ENCODE results near the gene BANP. TPM values are rescaled to one million over a fixed set of nuclear protein-coding genes. Genes with fewer than 3 reads are reported as not detected.

The BANP gene
- total RNA-seq, 1 donor: 25.9 TPM

DNA sequence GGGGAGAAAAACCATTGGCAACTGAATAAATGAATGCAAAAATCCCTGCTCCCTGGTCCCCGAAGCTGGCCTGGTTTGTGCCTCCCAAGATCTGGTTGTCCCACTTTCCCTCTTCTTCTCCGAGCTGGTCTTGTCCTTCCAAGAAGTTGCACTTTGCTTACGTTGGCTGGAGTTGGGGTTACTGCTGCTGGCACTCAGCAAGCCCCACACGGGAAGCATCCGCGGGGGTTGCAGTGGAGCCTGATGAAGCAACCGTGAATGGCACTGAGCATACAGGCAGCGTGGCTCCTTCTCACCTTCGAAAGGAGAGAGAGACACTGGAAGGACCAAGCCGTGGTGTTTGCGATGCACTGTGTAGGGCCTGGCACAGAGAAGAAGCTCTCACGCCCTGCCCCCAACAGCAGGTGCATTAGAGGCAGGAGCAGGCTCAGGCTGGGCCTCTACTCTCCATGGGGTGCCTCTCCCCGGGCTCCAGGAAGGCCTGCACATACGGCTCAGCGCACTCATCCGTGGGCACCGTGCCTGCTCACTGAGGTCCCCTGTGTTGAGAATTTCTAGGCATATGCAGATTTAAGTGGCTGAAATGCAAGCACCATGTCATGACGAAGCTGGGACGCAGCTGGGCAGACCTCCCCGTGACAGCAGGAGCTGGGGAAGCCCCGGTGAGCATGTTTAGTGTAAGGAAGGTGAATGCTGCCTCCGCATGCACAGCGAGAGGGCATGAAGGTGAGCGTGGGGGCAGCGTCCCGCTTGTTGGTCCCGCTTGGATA, 27.0 kb upstream of the BANP start:
- TF ChIP-seq, protein P1, sequence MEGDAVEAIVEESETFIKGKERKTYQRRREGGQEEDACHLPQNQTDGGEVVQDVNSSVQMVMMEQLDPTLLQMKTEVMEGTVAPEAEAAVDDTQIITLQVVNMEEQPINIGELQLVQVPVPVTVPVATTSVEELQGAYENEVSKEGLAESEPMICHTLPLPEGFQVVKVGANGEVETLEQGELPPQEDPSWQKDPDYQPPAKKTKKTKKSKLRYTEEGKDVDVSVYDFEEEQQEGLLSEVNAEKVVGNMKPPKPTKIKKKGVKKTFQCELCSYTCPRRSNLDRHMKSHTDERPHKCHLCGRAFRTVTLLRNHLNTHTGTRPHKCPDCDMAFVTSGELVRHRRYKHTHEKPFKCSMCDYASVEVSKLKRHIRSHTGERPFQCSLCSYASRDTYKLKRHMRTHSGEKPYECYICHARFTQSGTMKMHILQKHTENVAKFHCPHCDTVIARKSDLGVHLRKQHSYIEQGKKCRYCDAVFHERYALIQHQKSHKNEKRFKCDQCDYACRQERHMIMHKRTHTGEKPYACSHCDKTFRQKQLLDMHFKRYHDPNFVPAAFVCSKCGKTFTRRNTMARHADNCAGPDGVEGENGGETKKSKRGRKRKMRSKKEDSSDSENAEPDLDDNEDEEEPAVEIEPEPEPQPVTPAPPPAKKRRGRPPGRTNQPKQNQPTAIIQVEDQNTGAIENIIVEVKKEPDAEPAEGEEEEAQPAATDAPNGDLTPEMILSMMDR (IDR thresholded peaks at IDR 0.05; ENCODE audit: insufficient read depth, low read depth, low read length): no peak
- no peak for DNase-seq (ENCODE audit: low read depth)
- no peak overlapping the region for H3K4me3 ChIP-seq (ENCODE audit: low read depth, low read length)

DNA sequence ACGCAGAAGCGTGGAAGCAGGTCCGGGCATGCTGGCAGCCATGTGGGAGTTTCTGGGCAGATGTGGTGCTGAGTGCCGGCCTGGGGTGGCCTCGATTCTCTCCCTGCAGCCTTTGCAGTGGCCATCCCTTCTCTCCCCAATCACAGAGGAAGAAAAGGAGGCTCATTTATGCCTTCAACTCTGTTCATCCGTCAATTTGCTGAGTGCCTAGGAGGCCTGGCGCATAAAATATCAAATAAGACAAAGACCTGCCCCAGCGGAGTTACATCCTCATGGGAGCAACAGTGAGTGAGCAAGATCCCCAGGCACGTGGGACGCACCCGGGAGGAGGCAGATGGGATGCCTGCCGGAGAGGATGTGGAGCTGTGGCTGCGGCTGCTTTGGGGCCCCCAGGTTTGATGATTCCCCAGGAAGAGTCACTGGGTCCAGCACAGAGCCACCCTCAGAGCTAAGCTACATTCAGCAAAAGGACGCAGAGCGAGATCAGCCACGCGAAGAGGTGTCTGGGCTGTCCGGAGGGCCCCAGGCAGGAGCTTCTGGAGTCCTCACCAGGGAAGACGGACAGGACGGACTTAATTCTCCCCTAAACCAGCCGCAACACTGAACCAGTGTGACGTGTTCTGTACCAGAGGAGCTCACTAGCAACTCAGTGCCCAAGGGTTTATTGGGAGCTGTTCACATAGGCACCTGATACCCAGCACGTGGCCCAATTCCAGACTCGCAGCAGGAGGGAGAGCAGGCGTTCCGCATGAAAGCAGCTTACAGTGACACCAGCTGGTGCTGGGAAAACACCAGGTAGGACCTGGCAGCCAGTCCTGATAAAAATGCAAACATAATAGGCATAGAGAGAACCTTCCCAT, 26.2 kb upstream of the BANP start:
- no peak for DNase-seq (ENCODE audit: low read depth)
- TF ChIP-seq, protein P1 (IDR thresholded peaks at IDR 0.05; ENCODE audit: insufficient read depth, low read depth, low read length): no peak
- H3K4me3 ChIP-seq (ENCODE audit: low read depth, low read length): no peak overlapping the region

DNA sequence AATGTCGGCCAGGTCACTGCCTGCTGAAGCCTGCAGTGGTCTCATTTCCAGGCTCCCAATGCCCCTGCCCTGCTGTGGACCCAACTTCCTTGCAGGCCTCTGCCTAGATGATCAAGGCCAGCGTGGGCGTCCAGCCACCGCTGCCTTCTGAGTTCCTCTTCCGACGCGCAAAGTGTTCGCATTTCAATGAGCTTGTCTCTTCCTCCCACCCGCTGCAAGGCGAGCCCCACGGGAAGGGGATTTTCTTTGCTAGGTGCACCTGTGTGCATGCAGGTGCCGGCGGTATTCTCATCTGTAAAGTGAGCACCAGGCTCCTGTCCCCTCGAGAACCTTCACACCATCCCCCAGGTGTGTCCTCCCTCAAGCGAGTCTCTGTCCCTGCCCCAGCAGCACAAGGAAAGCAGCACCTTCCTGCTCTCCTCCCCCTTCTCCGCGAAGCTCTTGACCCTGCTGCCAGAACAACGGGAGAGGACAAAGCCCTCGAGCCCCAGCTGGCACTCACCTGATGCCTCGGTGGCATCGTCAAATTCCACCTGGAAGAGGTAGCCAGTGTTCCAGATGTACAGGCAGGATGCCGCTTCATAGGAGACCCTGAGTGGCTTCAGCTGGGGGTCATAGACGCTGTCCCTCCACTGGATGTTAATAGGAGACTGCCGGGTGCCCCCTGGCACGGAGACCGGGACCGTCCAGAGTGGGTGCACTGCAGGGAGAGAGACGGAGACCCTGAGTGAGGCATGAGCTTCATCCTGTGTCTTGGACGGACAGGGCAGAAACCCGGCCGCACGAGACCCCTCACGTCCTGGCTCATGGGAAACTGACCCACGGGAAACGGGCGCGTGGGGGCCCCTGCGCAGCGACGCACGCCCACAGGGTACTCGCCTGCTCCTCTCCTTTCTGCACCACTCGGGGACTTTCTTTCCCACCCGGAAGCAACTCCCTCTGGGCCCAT, 24.7 kb upstream of the BANP start:
- no peak overlapping the region for H3K4me3 ChIP-seq (ENCODE audit: low read depth, low read length)
- no peak for DNase-seq (ENCODE audit: low read depth)
- TF ChIP-seq, protein P1 (IDR thresholded peaks at IDR 0.05; ENCODE audit: insufficient read depth, low read depth, low read length): no peak

DNA sequence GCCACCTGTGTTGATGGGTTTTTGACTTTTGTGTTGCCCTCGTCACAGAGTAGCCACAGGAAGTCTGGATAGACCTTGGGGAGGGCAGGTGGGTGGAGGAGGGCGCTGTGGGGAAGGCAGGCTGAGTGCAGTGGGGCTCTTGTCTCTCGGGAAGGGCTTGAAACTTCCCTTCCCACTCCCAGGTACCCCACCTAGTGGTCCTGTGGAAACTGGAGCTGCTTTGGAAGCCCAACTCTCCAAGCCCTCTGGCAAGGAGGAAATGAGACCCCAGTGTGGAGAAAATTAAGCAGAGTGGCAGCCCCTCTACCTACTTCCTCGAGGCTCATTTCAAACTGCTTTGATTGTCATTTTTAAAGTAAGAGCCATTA, 24.1 kb upstream of the BANP start:
- TF ChIP-seq, protein P1 (IDR thresholded peaks at IDR 0.05; ENCODE audit: insufficient read depth, low read depth, low read length): peak; percentile 9
- no peak for DNase-seq (ENCODE audit: low read depth)
- H3K4me3 ChIP-seq (ENCODE audit: low read depth, low read length): no peak overlapping the region

DNA sequence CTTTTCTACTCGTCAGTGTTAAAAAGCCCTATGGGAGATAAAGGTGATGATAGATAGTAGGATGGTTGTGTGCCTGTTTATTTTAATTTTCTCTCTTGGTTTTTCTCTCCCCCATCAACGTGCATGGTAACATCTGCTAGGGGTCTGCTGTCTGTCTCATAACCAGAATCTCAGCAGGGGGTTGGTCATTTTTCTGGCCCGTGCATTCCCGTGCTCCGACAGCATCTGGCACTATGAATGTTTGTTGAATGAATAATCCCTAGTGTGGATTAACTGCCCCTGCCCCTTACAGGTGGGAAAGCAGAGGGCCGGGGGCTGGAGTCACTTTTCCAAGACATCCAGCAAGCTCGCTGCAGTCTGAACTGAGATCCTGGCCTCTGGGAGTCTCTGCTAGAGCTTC, 21.2 kb upstream of the BANP start:
- no peak for DNase-seq (ENCODE audit: low read depth)
- H3K4me3 ChIP-seq (ENCODE audit: low read depth, low read length): no peak overlapping the region
- TF ChIP-seq, protein P1 (IDR thresholded peaks at IDR 0.05; ENCODE audit: insufficient read depth, low read depth, low read length): no peak

DNA sequence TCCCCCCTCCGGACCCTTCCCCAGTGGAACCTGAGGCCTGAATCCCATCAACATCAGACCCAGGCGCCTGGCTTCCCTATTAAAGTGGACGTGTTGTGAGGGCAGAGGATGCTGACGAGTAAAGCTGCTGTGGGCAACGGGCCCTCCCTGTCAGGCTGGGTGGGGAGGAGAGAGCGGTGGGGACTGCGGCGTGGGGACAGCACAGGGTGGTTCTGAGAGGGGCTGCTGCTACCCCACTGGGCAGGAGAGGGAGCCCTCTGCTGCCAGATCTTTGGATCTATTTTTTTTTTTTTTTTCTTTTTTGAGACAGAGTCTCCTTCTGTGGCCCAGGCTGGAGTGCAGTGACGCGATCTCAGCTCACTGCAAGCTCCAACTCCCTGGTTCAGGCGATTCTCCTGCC, 20.8 kb upstream of the BANP start:
- no peak overlapping the region for H3K4me3 ChIP-seq (ENCODE audit: low read depth, low read length)
- peak; percentile 30 for DNase-seq (ENCODE audit: low read depth)
- TF ChIP-seq, protein P1 (IDR thresholded peaks at IDR 0.05; ENCODE audit: insufficient read depth, low read depth, low read length): peak; percentile 41
